Prostate gland (tissue), 2 donors: ENCODE results near the gene PAPSS2. TPM values are rescaled to one million over a fixed set of nuclear protein-coding genes. Genes with fewer than 3 reads are reported as not detected.

Experiments
- DNase-seq: peaks from one replicate; pipeline ENCODE4 v3.0.0-alpha.2; 2019; ENCODE audit warnings: low spot score
- H3K27ac ChIP-seq, 2 donors: fragments of 200-600 bp; sonication (generic); 2 replicates each; pipeline ENCODE4 v1.5.1; 2017 to 2019
- H3K27me3 ChIP-seq: fragments of 200-600 bp; sonication (generic); replicated peaks from 2 replicates; pipeline ENCODE4 v1.5.1; 2019; ENCODE audit not compliant: insufficient read depth
- H3K36me3 ChIP-seq, 2 donors: fragments of 200-600 bp; sonication (generic); 1 replicate in 1 of 2; 2 replicates in 1 of 2; pipeline versions ENCODE4 v1.5.1 to v1.8.1; 2017 to 2019
- H3K4me1 ChIP-seq: fragments of 200-600 bp; sonication (generic); replicated peaks from 2 replicates; pipeline ENCODE4 v1.5.1; 2019
- H3K4me3 ChIP-seq, 2 donors: fragments of 200-600 bp; sonication (generic); 2 replicates each; pipeline ENCODE4 v1.5.1; 2017 to 2019
- H3K9me3 ChIP-seq: fragments of 200-600 bp; sonication (generic); 2 replicates; pipeline ENCODE4 v1.5.1; 2017
- POLR2A ChIP-seq: fragments of 450-650 bp; IDR thresholded peaks from one replicate; pipeline ENCODE4 v1.6.1; 2016; ENCODE audit warnings: antibody characterized with exemption, mild to moderate bottlenecking
- POLR2AphosphoS5 ChIP-seq: sonication (generic); formaldehyde crosslinking; IDR thresholded peaks from one replicate; pipeline ENCODE4 v1.6.1; 2017; ENCODE audit warnings: antibody characterized with exemption
- WGBS: methylation state at CpG from one replicate; pipeline ENCODE4 v1.1.5; 2018; 5-methylcytosine and 5-hydroxymethylcytosine counted together
- intact Hi-C: fragments of 100-400 bp; cut with DNase I; formaldehyde crosslinking; loops from one replicate; pipeline ENCODE4 v1.14.2; 2022
- total RNA-seq, 2 donors: library from RNA; depleted of rRNA; stranded (reverse); fragments of >200 nt; gene quantifications; one replicate each; pipeline ENCODE4 v1.1.0, GENCODE V29; 2016
- TF ChIP-seq, protein P1 (sequence below), 4 experiments: fragments of 200-600 bp in 2 of 4; fragments of 450-650 bp in 2 of 4; sonication (generic) in 2 of 4; IDR thresholded peaks; 1 replicate in 3 of 4; 2 replicates in 1 of 4; pipeline ENCODE4 v1.5.1; 2016 to 2019; ENCODE audit warnings: antibody characterized with exemption in 4 of 4, mild to moderate bottlenecking in 2 of 4, moderate library complexity in 2 of 4

The PAPSS2 gene
- total RNA-seq, 2 donors from 2014 or later = 5.5 to 9.0 TPM

DNA sequence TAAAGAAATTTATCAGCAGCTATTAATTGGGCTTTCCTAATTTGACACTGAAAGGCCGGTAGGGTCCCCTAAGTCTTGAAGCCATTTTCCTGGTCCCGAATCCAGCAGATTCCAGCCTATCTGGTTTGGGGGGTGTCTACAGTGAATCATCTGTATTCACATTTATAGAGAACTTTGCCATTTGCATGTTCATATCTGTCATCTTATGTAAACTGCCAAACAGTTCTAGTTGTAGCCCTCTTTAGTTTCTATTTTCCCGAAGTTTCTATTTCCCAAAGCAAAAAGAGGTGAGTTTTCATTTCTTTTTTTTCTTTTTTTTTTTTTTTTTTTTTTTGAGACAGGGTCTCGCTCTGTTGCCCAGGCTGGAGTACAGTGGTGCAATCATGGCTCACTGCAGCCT, 47.6 kb downstream of the PAPSS2 start:
- Histone ChIP-seq H3K4me1 (no peaks in the 10 kb centered on the region), H3K27me3 (no peaks in the 10 kb centered on the region), H3K27ac (no peak overlapping the region), H3K4me3 (no peak overlapping the region), H3K36me3 (no peaks in the 10 kb centered on the region), H3K9me3 (no peaks in the 10 kb centered on the region)
- no peak for DNase-seq
- intact Hi-C loops = no loop called here
- TF ChIP-seq, protein P1, sequence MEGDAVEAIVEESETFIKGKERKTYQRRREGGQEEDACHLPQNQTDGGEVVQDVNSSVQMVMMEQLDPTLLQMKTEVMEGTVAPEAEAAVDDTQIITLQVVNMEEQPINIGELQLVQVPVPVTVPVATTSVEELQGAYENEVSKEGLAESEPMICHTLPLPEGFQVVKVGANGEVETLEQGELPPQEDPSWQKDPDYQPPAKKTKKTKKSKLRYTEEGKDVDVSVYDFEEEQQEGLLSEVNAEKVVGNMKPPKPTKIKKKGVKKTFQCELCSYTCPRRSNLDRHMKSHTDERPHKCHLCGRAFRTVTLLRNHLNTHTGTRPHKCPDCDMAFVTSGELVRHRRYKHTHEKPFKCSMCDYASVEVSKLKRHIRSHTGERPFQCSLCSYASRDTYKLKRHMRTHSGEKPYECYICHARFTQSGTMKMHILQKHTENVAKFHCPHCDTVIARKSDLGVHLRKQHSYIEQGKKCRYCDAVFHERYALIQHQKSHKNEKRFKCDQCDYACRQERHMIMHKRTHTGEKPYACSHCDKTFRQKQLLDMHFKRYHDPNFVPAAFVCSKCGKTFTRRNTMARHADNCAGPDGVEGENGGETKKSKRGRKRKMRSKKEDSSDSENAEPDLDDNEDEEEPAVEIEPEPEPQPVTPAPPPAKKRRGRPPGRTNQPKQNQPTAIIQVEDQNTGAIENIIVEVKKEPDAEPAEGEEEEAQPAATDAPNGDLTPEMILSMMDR (IDR thresholded peaks at IDR 0.05) = no peak
- TF ChIP-seq POLR2AphosphoS5 (no peak), POLR2A (no peak)
- 79% methylated on average over 4 of the region's 4 CpGs for WGBS

DNA sequence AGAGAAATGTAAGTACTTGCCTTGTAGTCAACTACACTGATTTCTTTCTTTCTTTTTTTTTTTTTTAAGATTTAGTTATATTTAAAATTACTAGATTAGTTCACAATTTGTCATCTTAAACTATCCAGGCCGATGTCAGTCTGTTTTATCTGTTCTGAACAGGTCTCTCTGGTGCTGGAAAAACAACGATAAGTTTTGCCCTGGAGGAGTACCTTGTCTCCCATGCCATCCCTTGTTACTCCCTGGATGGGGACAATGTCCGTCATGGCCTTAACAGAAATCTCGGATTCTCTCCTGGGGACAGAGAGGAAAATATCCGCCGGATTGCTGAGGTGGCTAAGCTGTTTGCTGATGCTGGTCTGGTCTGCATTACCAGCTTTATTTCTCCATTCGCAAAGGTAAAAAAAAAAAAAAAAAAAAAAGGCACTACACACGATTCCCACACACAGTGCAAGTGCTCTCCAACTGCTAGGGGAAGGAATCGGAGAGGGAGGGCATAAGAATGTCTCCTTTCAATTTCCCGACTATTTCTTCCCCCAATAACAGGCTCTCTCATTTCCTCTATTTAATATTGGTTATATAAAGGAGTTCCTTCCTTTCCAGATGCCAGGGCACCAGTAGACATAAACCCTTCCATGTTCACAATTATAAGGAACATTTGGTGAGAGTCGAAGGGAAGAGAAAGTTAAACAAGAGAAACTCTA, 53.4 kb downstream of the PAPSS2 start:
- WGBS = 70% methylated on average over 11 of the region's 11 CpGs
- H3K27ac ChIP-seq = no peak overlapping the region
- no peaks in the 10 kb centered on the region for H3K9me3 ChIP-seq
- TF ChIP-seq, protein P1 (IDR thresholded peaks at IDR 0.05) = no peak
- TF ChIP-seq POLR2AphosphoS5 = no peak
- TF ChIP-seq POLR2A = no peak
- H3K4me1 ChIP-seq = no peaks in the 10 kb centered on the region
- no peak for DNase-seq
- no peak overlapping the region for H3K4me3 ChIP-seq
- H3K36me3 ChIP-seq = no peaks in the 10 kb centered on the region
- no peaks in the 10 kb centered on the region for H3K27me3 ChIP-seq
- intact Hi-C loops = no loop called here

DNA sequence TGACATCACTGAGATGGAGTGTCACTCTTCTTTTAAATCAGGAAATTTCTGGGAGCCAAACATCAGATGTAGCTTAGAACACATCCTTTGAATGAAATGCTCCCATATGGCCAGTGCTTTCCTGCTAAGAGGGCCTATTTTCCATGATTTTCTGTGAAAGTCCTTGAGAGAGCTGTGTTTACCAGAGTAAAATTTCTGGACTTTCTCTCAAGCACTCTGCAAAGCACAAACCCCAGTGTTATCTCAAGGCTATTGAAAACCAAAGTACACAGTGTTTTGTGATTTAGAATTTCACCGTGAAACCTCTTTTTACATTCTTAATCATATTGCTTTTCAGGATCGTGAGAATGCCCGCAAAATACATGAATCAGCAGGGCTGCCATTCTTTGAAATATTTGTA, 54.0 kb downstream of the PAPSS2 start:
- H3K9me3 ChIP-seq = no peaks in the 10 kb centered on the region
- intact Hi-C loops = no loop called here

DNA sequence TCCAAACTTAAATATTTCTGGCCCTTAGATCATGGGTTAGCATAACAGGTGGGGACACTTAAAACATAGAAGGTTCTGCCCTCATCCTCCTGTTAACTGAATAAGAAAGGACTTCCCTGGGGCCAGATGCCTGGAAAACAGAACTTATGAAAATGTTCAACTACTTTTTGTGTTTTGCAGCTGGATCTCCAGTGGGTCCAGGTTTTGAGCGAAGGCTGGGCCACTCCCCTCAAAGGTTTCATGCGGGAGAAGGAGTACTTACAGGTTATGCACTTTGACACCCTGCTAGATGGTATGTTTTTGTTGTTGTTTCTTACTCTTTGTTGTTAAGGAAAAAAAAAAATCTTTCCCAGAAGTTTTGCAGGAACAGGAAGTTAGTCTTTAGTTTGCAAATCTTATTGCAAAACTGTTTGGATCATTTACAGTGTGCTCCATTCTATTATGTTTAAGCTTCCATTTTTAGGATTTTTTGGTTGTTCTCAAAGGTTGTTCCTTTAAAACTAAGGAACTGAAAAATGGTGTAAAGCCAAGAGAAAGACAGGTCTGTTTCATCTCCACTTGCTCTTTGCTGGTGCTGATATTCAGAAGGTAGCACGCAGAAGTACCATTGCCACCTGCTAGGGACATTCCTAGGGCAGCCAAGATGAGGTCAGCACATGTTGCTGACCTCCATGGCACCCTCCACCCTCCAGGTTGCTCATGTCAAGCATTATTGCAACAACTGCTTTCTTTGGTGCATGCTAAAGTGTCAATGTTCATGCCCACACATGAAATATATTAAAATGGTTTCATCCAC, 56.1 kb downstream of the PAPSS2 start:
- Histone ChIP-seq H3K27ac (no peak overlapping the region), H3K9me3 (no peaks in the 10 kb centered on the region)

More for the DNA sequence above, 54.0 kb downstream of the PAPSS2 start:
- WGBS = 42% methylated on average over 3 of the region's 3 CpGs
- H3K4me3 ChIP-seq = no peak overlapping the region
- H3K27ac ChIP-seq = no peak overlapping the region
- H3K36me3 ChIP-seq = no peaks in the 10 kb centered on the region
- TF ChIP-seq POLR2A = no peak
- TF ChIP-seq, protein P1 (IDR thresholded peaks at IDR 0.05) = no peak
- no peak for TF ChIP-seq POLR2AphosphoS5
- H3K4me1 ChIP-seq = no peaks in the 10 kb centered on the region
- no peak for DNase-seq
- H3K27me3 ChIP-seq = no peaks in the 10 kb centered on the region

More for the DNA sequence above, 56.1 kb downstream of the PAPSS2 start:
- WGBS = 91% methylated on average over 3 of the region's 3 CpGs
- no peak for DNase-seq
- H3K27me3 ChIP-seq = no peaks in the 10 kb centered on the region
- no peak overlapping the region for H3K4me3 ChIP-seq
- intact Hi-C loops = no loop called here
- TF ChIP-seq POLR2A (no peak), POLR2AphosphoS5 (no peak)
- TF ChIP-seq, protein P1 (IDR thresholded peaks at IDR 0.05) = no peak
- no peaks in the 10 kb centered on the region for H3K36me3 ChIP-seq
- no peaks in the 10 kb centered on the region for H3K4me1 ChIP-seq
